ENCODE data around the gene TMEM131.
"Not testable (repeated sequence)": the region's sequence is repeated elsewhere in the genome, so short reads cannot be mapped to it uniquely, and the experiment has no call there.

Gene TMEM131

GRCh38 chr2:97908208-97908676 is 87.5 kb downstream of the TMEM131 start:
- no peaks in the 10 kb centered on the region for H3K27me3 ChIP-seq (ENCODE audit: insufficient read depth, low read length)
- H3K4me3 ChIP-seq (ENCODE audit: low read length): no peak overlapping the region
- no peaks in the 10 kb centered on the region for H3K4me1 ChIP-seq (ENCODE audit: insufficient read depth, low read length)
- no peak overlapping the region for H3K9ac ChIP-seq (ENCODE audit: low read depth, low read length)
- 96% methylated on average over 5 of the region's 6 CpGs for WGBS
- H3K36me3 ChIP-seq (ENCODE audit: insufficient read depth, low read length): 0 out of 2 replicates have a peak, but pooled peaks cover 2% of the 10 kb centered on the region
- H3K27ac ChIP-seq (ENCODE audit: low read depth, low read length): no peak overlapping the region
- no peaks in the 10 kb centered on the region for H3K9me3 ChIP-seq (ENCODE audit: insufficient read depth, low read depth, low read length)

DNA sequence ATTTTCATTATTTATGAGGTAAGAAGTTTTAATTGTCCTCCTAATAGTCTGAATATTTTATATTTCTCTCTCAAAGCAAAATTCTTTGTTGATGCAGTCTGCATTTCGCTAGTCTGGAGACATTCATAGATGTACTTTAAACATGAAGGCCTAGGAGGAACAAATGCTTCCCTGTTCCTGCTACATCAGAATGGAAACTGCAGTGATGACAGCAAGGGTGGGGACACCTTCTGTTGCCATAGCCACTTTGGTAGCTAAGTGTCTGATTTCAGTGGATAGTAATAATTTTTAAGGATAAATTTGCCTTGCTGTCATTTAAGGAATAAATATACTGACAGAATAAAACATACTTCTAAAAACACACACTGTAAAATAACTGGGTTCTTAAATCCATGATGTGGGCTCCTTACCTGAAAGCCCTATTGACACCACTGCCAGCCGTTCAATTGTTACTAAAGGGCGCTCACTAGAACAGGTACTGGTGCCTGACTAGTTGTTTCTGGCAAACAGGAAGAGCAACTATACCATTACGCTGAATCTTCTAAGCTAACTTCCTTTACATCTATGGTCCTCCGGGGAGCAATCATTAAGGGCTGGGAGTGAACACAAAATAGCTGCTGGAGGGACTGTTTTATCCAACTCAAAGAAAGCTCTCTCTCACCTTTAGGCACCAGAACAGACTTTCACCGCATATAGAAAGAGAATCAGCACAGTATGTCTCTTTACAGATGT is 88.2 kb downstream of the TMEM131 start:
- 94% methylated on average over 5 of the region's 6 CpGs for WGBS
- H3K4me3 ChIP-seq (ENCODE audit: low read length): no peak overlapping the region
- H3K9me3 ChIP-seq (ENCODE audit: insufficient read depth, low read depth, low read length): no peaks in the 10 kb centered on the region
- H3K27me3 ChIP-seq (ENCODE audit: insufficient read depth, low read length): no peaks in the 10 kb centered on the region
- H3K27ac ChIP-seq (ENCODE audit: low read depth, low read length): no peak overlapping the region
- no peak overlapping the region for H3K9ac ChIP-seq (ENCODE audit: low read depth, low read length)
- 0 out of 2 replicates have a peak, but pooled peaks cover 2% of the 10 kb centered on the region for H3K36me3 ChIP-seq (ENCODE audit: insufficient read depth, low read length)
- H3K4me1 ChIP-seq (ENCODE audit: insufficient read depth, low read length): no peaks in the 10 kb centered on the region

GRCh38 chr2:97906307-97906706 is 89.4 kb downstream of the TMEM131 start:
- no peaks in the 10 kb centered on the region for H3K27me3 ChIP-seq (ENCODE audit: insufficient read depth, low read length)
- no peak overlapping the region for H3K4me3 ChIP-seq (ENCODE audit: low read length)
- WGBS: 92% methylated on average over 1 of the region's 1 CpG
- H3K27ac ChIP-seq (ENCODE audit: low read depth, low read length): no peak overlapping the region
- H3K9ac ChIP-seq (ENCODE audit: low read depth, low read length): no peak overlapping the region
- H3K36me3 ChIP-seq (ENCODE audit: insufficient read depth, low read length): 0 out of 2 replicates have a peak, but pooled peaks cover 2% of the 10 kb centered on the region
- no peaks in the 10 kb centered on the region for H3K4me1 ChIP-seq (ENCODE audit: insufficient read depth, low read length)
- no peaks in the 10 kb centered on the region for H3K9me3 ChIP-seq (ENCODE audit: insufficient read depth, low read depth, low read length)

DNA sequence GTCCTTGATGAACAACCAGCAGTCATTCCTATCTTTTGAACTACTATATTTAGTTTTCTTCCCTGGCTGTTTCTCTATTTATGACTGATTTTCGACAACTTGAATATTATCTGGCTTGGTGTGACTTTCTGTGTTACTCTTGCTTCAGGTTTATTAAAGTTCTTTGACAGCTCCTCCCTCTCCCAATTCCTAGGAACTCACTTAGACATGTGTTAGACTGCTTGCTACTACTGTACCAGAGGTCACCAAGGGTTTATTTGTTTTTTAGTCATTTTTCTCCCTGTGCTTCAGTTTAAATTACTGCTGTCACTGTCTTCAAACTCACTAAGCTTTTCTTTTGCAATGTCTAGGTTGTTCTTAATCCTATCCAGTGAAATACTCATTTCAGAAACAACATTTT is 90.5 kb downstream of the TMEM131 start:
- no peaks in the 10 kb centered on the region for H3K4me1 ChIP-seq (ENCODE audit: insufficient read depth, low read length)
- H3K27me3 ChIP-seq (ENCODE audit: insufficient read depth, low read length): no peaks in the 10 kb centered on the region
- H3K9me3 ChIP-seq (ENCODE audit: insufficient read depth, low read depth, low read length): no peaks in the 10 kb centered on the region
- H3K36me3 ChIP-seq (ENCODE audit: insufficient read depth, low read length): 0 out of 2 replicates have a peak, but pooled peaks cover 2% of the 10 kb centered on the region
- no CpG with 5 or more reads among the region's 1 CpG for WGBS
- no peak overlapping the region for H3K27ac ChIP-seq (ENCODE audit: low read depth, low read length)
- no peak overlapping the region for H3K4me3 ChIP-seq (ENCODE audit: low read length)
- no peak overlapping the region for H3K9ac ChIP-seq (ENCODE audit: low read depth, low read length)

- H3K4me3 ChIP-seq (ENCODE audit: low read length): no peak overlapping the region
- no peaks in the 10 kb centered on the region for H3K27me3 ChIP-seq (ENCODE audit: insufficient read depth, low read length)
- H3K9ac ChIP-seq (ENCODE audit: low read depth, low read length): no peak overlapping the region
- no peaks in the 10 kb centered on the region for H3K9me3 ChIP-seq (ENCODE audit: insufficient read depth, low read depth, low read length)
- H3K27ac ChIP-seq (ENCODE audit: low read depth, low read length): no peak overlapping the region
- no peaks in the 10 kb centered on the region for H3K4me1 ChIP-seq (ENCODE audit: insufficient read depth, low read length)
- 0 out of 2 replicates have a peak, but pooled peaks cover 2% of the 10 kb centered on the region for H3K36me3 ChIP-seq (ENCODE audit: insufficient read depth, low read length)
These were observed 93.9 kb downstream of the TMEM131 start for GRCh38 chr2:97901862-97902261.

DNA sequence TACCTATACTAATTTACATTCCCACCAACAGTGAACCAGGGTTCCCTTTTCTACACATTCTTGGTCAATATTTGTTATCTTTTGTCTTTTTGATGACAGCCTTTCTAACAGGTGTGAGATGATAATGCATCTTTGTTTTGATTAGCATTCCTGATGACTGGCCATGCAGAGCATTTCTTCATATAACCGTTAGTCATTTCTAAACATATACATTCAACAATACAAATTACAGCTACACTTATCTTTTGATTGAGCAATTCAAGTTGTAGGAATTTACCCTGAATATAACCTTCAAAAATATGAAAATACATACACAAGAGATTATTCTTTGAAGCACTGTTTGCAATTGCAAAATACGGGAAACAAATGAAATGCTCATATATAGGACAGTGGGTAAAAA is 94.9 kb downstream of the TMEM131 start:
- H3K9ac ChIP-seq (ENCODE audit: low read depth, low read length): no peak overlapping the region
- no peaks in the 10 kb centered on the region for H3K9me3 ChIP-seq (ENCODE audit: insufficient read depth, low read depth, low read length)
- H3K27me3 ChIP-seq (ENCODE audit: insufficient read depth, low read length): no peaks in the 10 kb centered on the region
- H3K4me3 ChIP-seq (ENCODE audit: low read length): no peak overlapping the region
- 62% methylated on average over 2 of the region's 2 CpGs for WGBS
- no peaks in the 10 kb centered on the region for H3K4me1 ChIP-seq (ENCODE audit: insufficient read depth, low read length)
- no peak overlapping the region for H3K27ac ChIP-seq (ENCODE audit: low read depth, low read length)
- H3K36me3 ChIP-seq (ENCODE audit: insufficient read depth, low read length): no peaks in the 10 kb centered on the region

GRCh38 chr2:97893042-97893441 is 102.7 kb downstream of the TMEM131 start:
- 100% methylated on average over 2 of the region's 4 CpGs for WGBS
- H3K4me1 ChIP-seq (ENCODE audit: insufficient read depth, low read length): peaks cover 14% of the 10 kb centered on the region

DNA sequence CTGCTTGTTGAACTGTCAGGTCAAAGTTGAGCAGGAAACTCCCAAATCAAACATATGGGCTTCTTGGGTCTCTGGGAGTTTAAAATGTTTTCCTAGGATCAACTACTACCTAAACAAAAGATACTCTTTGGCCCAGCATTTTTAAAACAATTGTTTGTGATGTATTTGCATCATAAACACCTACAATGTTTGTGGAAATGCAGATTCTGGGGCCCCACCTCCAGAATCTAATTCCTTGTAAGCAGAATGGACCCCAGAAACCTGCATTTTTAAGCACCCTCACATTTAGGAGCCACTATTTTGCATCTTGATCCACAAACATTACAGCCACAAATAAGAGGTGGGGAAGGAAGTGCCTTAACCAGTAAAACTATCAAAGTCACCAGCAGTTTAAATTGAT is 104.1 kb downstream of the TMEM131 start:
- H3K9ac ChIP-seq (ENCODE audit: low read depth, low read length): no peak overlapping the region
- peaks cover under 1% of the 10 kb centered on the region; the same call in 1 of the 2 replicates for H3K9me3 ChIP-seq (ENCODE audit: insufficient read depth, low read depth, low read length)
- H3K27ac ChIP-seq (ENCODE audit: low read depth, low read length): no peak overlapping the region
- no peaks in the 10 kb centered on the region for H3K27me3 ChIP-seq (ENCODE audit: insufficient read depth, low read length)
- peaks cover 14% of the 10 kb centered on the region for H3K4me1 ChIP-seq (ENCODE audit: insufficient read depth, low read length)
- H3K4me3 ChIP-seq (ENCODE audit: low read length): no peak overlapping the region
- H3K36me3 ChIP-seq (ENCODE audit: insufficient read depth, low read length): peaks cover 14% of the 10 kb centered on the region

More at GRCh38 chr2:97893042-97893441, 102.7 kb downstream of the TMEM131 start:
- not testable (repeated sequence) for H3K9me3 ChIP-seq (ENCODE audit: insufficient read depth, low read depth, low read length); H3K4me3 ChIP-seq (ENCODE audit: low read length); H3K27ac ChIP-seq (ENCODE audit: low read depth, low read length); H3K9ac ChIP-seq (ENCODE audit: low read depth, low read length); H3K27me3 ChIP-seq (ENCODE audit: insufficient read depth, low read length); H3K36me3 ChIP-seq (ENCODE audit: insufficient read depth, low read length)

DNA sequence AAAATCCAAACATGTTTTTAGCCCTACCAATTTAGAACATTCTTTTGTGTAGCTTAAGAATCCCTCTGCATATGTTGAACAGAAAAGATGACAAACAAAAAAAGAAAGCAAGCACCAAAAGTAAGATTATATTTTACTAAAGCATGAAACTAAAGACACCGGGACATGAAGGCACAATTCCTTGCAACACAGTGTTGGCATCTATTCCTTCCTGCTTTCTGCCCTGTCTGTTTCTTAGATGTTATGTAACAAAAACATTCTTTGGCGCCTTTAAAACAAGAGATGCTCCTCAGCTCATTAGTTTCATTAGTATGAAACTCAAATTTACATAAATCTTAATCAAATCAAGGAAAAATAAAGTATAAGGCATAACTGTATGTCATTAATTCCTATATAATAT is 106.6 kb downstream of the TMEM131 start:
- Histone ChIP-seq H3K27me3 (ENCODE audit: insufficient read depth, low read length) (no peaks in the 10 kb centered on the region), H3K9me3 (ENCODE audit: insufficient read depth, low read depth, low read length) (peaks cover 12% of the 10 kb centered on the region; the same call in 1 of the 2 replicates), H3K4me3 (ENCODE audit: low read length) (no peak overlapping the region), H3K27ac (ENCODE audit: low read depth, low read length) (no peak overlapping the region), H3K9ac (ENCODE audit: low read depth, low read length) (no peak overlapping the region), H3K4me1 (ENCODE audit: insufficient read depth, low read length) (peaks cover 14% of the 10 kb centered on the region), H3K36me3 (ENCODE audit: insufficient read depth, low read length) (peaks cover 27% of the 10 kb centered on the region)
- WGBS: 86% methylated on average over 2 of the region's 2 CpGs

DNA sequence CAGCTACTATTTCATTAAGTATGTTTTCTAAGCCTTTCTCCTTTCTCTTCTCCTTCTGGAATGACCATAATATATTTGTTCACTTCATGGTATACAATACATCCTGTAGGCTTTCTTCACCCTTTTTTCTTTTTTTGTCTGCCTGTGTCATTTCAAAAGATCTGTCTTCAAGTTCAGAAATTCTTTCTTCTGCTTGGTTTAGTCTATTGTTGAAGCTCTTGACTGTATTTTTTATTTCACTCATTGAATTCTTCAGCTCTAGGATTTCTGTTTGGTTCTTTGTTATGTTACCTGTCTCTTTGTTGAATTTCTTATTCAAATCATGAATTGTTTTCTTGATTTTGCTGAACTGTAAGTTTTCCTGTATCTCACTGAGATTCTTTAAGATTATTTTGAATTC is 109.9 kb downstream of the TMEM131 start:
- H3K36me3 ChIP-seq (ENCODE audit: insufficient read depth, low read length): peaks cover 27% of the 10 kb centered on the region
- no peak overlapping the region for H3K9ac ChIP-seq (ENCODE audit: low read depth, low read length)
- no peaks in the 10 kb centered on the region for H3K4me1 ChIP-seq (ENCODE audit: insufficient read depth, low read length)
- H3K27me3 ChIP-seq (ENCODE audit: insufficient read depth, low read length): no peaks in the 10 kb centered on the region
- no peak overlapping the region for H3K27ac ChIP-seq (ENCODE audit: low read depth, low read length)
- H3K9me3 ChIP-seq (ENCODE audit: insufficient read depth, low read depth, low read length): peaks cover 12% of the 10 kb centered on the region; the same call in 1 of the 2 replicates
- H3K4me3 ChIP-seq (ENCODE audit: low read length): no peak overlapping the region

GRCh38 chr2:97880334-97880733 is 115.4 kb downstream of the TMEM131 start:
- H3K27ac ChIP-seq (ENCODE audit: low read depth, low read length): no peak overlapping the region
- H3K36me3 ChIP-seq (ENCODE audit: insufficient read depth, low read length): 0 out of 2 replicates have a peak, but pooled peaks cover 3% of the 10 kb centered on the region
- 0 out of 2 replicates have a peak, but pooled peaks cover 9% of the 10 kb centered on the region for H3K9me3 ChIP-seq (ENCODE audit: insufficient read depth, low read depth, low read length)
- 74% methylated on average over 2 of the region's 2 CpGs for WGBS
- no peak overlapping the region for H3K4me3 ChIP-seq (ENCODE audit: low read length)
- no peaks in the 10 kb centered on the region for H3K27me3 ChIP-seq (ENCODE audit: insufficient read depth, low read length)
- H3K9ac ChIP-seq (ENCODE audit: low read depth, low read length): no peak overlapping the region
- H3K4me1 ChIP-seq (ENCODE audit: insufficient read depth, low read length): no peaks in the 10 kb centered on the region

All from HUES64 (cell line).